ENCODE results near the gene PTPRU. TPM values are rescaled to one million over a fixed set of nuclear protein-coding genes. Genes with fewer than 3 reads are reported as not detected.

PTPRU gene
- total RNA-seq, 1 experiment from 2014 or later, result 25.7 TPM

DNA sequence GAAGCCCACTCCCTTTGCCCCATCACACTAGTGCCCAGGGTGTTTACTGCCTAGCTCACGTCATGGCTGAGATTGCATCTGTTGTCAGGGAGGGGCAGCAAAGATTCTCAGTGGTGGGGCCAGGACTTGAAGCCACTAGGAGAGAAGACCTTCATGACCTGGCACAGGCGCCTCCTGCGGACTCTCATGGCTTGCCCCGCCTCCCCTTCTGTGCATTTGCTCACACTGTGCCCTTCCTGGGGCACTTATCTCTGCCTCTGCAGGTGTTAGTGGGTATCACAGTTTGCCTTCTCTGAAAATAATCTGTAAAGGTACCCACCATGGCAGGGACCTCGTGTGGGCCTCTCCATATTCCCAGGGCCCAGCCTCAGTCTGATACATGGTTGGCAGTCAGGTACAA, 20.1 kb downstream of the PTPRU start:
- DNase-seq, result no peak
- Histone ChIP-seq H3K36me3 (ENCODE audit: low read depth, low read length) (no peaks in the 10 kb centered on the region), H3K4me1 (ENCODE audit: insufficient read depth, low read length) (peaks cover 7% of the 10 kb centered on the region; the same call in 1 of the 2 replicates), H3K79me2 (ENCODE audit: low read length) (no peaks in the 10 kb centered on the region), H3K4me3 (ENCODE audit: low read length) (no peak overlapping the region), H3K9ac (ENCODE audit: low read length) (no peak overlapping the region), H3K4me2 (ENCODE audit: low read length) (no peak overlapping the region), H3K9me2 (replicated peaks; ENCODE audit: low read length) (no peaks in the 10 kb centered on the region), H3K27ac (ENCODE audit: low read length) (no peak overlapping the region), H3F3A (ENCODE audit: low read length, unreplicated experiment) (no peaks in the 10 kb centered on the region), H2AFZ (ENCODE audit: low read length) (no peak overlapping the region), H4K20me1 (ENCODE audit: low read length) (no peaks in the 10 kb centered on the region), H3K27me3 (ENCODE audit: low read length) (no peaks in the 10 kb centered on the region), H3K9me3 (ENCODE audit: low read length) (no peaks in the 10 kb centered on the region)
- no TSS peak for BruUV-seq (replicated peaks)
- TF ChIP-seq EZH2phosphoT487 (IDR thresholded peaks at IDR 0.05; ENCODE audit: borderline replicate concordance, low read length) (no peak), EZH2 (IDR thresholded peaks at IDR 0.05; ENCODE audit: low read length, unreplicated experiment) (no peak)
- TF ChIP-seq, protein P1, sequence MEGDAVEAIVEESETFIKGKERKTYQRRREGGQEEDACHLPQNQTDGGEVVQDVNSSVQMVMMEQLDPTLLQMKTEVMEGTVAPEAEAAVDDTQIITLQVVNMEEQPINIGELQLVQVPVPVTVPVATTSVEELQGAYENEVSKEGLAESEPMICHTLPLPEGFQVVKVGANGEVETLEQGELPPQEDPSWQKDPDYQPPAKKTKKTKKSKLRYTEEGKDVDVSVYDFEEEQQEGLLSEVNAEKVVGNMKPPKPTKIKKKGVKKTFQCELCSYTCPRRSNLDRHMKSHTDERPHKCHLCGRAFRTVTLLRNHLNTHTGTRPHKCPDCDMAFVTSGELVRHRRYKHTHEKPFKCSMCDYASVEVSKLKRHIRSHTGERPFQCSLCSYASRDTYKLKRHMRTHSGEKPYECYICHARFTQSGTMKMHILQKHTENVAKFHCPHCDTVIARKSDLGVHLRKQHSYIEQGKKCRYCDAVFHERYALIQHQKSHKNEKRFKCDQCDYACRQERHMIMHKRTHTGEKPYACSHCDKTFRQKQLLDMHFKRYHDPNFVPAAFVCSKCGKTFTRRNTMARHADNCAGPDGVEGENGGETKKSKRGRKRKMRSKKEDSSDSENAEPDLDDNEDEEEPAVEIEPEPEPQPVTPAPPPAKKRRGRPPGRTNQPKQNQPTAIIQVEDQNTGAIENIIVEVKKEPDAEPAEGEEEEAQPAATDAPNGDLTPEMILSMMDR (conservative IDR thresholded peaks at IDR 0.05; ENCODE audit: low read depth, low read length), result no peak
- ATAC-seq, result no peak
- intact Hi-C loops (cut with micrococcal nuclease), result no loop called here
- ChIA-PET CTCF (no interaction called here), POLR2A (ENCODE audit: unreplicated experiment) (no interaction called here)

DNA sequence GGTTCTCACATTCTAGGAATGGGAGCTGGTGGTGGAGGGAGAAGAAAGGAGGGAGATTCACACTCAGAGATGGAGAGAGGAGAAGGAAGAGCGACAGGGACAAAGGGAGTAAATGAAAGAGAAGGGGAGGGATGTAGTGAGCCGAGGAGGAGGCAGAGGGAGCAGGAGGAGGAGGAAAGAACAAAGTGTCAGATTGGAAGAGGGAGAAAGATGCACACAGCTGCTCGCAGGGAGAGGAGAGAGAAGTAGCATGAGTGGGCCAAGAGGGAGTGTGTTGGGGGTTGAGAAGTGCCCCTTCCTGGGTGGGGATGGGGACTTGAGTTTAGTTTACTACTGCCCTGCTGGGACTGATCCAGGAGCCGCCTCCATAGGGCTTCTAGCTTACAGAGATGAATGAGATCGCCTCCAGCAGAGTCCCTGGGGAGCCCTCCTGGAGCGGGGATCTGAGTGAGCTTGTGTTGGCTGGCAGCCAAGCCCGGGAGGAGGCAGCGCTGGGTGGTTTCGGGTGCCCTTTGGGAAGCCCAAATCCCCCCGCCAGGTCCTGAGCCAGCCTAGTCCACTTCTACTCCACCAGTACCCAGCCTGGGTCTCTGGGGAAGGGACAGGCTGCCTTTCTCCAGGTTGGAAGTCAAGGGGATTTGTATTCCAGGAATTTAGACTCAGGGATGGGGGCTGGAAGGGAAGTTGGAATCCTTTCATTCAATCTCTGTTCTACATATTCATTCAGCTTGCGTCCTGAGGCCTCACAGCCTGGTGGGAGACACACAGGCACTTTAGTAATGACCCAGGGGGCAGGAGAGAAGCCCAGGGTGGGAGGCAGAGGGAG, 20.9 kb downstream of the PTPRU start:
- Histone ChIP-seq H3K27me3 (ENCODE audit: low read length) (no peaks in the 10 kb centered on the region), H3K9ac (ENCODE audit: low read length) (no peak overlapping the region), H3K4me2 (ENCODE audit: low read length) (no peak overlapping the region), H3K4me1 (ENCODE audit: insufficient read depth, low read length) (peaks cover 7% of the 10 kb centered on the region; the same call in 1 of the 2 replicates), H3K79me2 (ENCODE audit: low read length) (no peaks in the 10 kb centered on the region), H3K27ac (ENCODE audit: low read length) (0 out of 2 replicates have a peak overlapping the region, but pooled peaks have one; percentile 29), H3K9me2 (replicated peaks; ENCODE audit: low read length) (no peaks in the 10 kb centered on the region), H2AFZ (ENCODE audit: low read length) (no peak overlapping the region), H3K9me3 (ENCODE audit: low read length) (no peaks in the 10 kb centered on the region), H4K20me1 (ENCODE audit: low read length) (no peaks in the 10 kb centered on the region), H3K36me3 (ENCODE audit: low read depth, low read length) (no peaks in the 10 kb centered on the region), H3F3A (ENCODE audit: low read length, unreplicated experiment) (no peaks in the 10 kb centered on the region), H3K4me3 (ENCODE audit: low read length) (no peak overlapping the region)
- ChIA-PET POLR2A (ENCODE audit: unreplicated experiment) (no interaction called here), CTCF (interaction anchor here (0.6 kb wide), 1 partner anchor 1462 kb away, joined by 3 read pairs; no protein-coding TSS in a partner anchor)
- DNase-seq, result no peak
- ATAC-seq, result no peak
- no TSS peak for BruUV-seq (replicated peaks)
- no peak for TF ChIP-seq EZH2 (IDR thresholded peaks at IDR 0.05; ENCODE audit: low read length, unreplicated experiment)
- TF ChIP-seq EZH2phosphoT487 (IDR thresholded peaks at IDR 0.05; ENCODE audit: borderline replicate concordance, low read length), result no peak
- TF ChIP-seq, protein P1 (conservative IDR thresholded peaks at IDR 0.05; ENCODE audit: low read depth, low read length), result no peak
- intact Hi-C loops (cut with micrococcal nuclease), result no loop called here
